SK-N-SH treated with all-trans-retinoic acid at 6 μM for 48 hours (cell line): ENCODE measurements around the gene HNRNPA3.

Experiments used
- ISL1 ChIP-seq: fragments of 250-450 bp; sonication (Bioruptor Pico); IDR thresholded peaks from 2 replicates; pipeline ENCODE4 v2.1.2; 2022; ENCODE audit warnings: mild to moderate bottlenecking, moderate library complexity
- TOX ChIP-seq: fragments of 250-450 bp; sonication (Bioruptor Pico); IDR thresholded peaks from 2 replicates; pipeline ENCODE4 v1.8.0; 2021; ENCODE audit warnings: mild to moderate bottlenecking, moderate library complexity, borderline replicate concordance
- ZNF8 ChIP-seq: fragments of 450-650 bp; formaldehyde crosslinking; IDR thresholded peaks from 2 replicates; pipeline ENCODE4 v1.5.0; 2020; ENCODE audit warnings: mild to moderate bottlenecking, moderate library complexity
- TF ChIP-seq, protein P1 (sequence below): fragments of 250-450 bp; sonication (Bioruptor Pico); IDR thresholded peaks from 2 replicates; pipeline ENCODE4 v1.5.1; 2021; ENCODE audit warnings: mild to moderate bottlenecking, moderate library complexity

DNA sequence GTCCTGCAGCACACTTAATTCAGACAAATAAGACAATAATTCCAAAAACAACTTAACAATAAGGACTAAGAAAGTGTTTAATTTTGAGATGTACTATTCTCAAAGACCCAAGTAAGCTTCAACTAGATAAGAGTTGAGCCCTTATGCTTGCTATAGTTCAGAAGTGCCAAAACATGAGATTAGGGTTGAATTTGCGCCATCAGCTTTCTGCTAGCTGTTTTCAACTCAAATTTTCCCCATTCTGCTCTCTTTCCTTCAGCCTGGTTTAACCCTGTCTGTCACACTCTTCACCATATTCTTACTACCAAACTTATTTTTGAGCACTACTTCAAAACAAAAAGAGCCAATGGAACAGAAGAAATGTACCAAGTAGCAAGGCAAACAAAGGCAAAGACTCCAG, 47.8 kb downstream of the HNRNPA3 start:
- TF ChIP-seq, protein P1, sequence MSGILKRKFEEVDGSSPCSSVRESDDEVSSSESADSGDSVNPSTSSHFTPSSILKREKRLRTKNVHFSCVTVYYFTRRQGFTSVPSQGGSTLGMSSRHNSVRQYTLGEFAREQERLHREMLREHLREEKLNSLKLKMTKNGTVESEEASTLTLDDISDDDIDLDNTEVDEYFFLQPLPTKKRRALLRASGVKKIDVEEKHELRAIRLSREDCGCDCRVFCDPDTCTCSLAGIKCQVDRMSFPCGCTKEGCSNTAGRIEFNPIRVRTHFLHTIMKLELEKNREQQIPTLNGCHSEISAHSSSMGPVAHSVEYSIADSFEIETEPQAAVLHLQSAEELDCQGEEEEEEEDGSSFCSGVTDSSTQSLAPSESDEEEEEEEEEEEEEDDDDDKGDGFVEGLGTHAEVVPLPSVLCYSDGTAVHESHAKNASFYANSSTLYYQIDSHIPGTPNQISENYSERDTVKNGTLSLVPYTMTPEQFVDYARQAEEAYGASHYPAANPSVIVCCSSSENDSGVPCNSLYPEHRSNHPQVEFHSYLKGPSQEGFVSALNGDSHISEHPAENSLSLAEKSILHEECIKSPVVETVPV (CRISPR knock-in tag) = no peak
- TF ChIP-seq ZNF8 (CRISPR knock-in tag) (no peak), TOX (CRISPR knock-in tag) (no peak), ISL1 (CRISPR knock-in tag) (no peak)
